Urinary bladder (tissue), 4 donors: Measurements from ENCODE around the gene RXRA. TPM values are rescaled to one million over a fixed set of nuclear protein-coding genes. Genes with fewer than 3 reads are reported as not detected.

Experiments
- DNase-seq: peaks from one replicate; pipeline ENCODE4 v3.0.0-alpha.2; 2015; ENCODE audit errors: extremely low spot score
- H3K27ac ChIP-seq: one replicate; pipeline ENCODE4 v1.5.1; 2013; ENCODE audit warnings: low read depth, mild to moderate bottlenecking, moderate library complexity
- H3K36me3 ChIP-seq: one replicate; pipeline ENCODE4 v1.6.1; 2013; ENCODE audit warnings: mild to moderate bottlenecking, moderate library complexity; ENCODE audit not compliant: insufficient read depth
- H3K4me1 ChIP-seq: one replicate; pipeline ENCODE4 v1.6.1; 2013; ENCODE audit warnings: mild to moderate bottlenecking, moderate library complexity; ENCODE audit not compliant: insufficient read depth
- H3K4me3 ChIP-seq: one replicate; pipeline ENCODE4 v1.5.1; 2013; ENCODE audit warnings: low read depth, low read length
- WGBS: extraction: QIAGEN DNeasy Blood & Tissue Kit; methylation state at CpG from one replicate; pipeline ENCODE4 v1.1.7; 2013; 5-methylcytosine and 5-hydroxymethylcytosine counted together
- polyA plus RNA-seq: library from polyadenylated mRNA; stranded (reverse); fragments of 200-250 nt; gene quantifications from one replicate; pipeline ENCODE4 v1.2.3, GENCODE V29; 2013
- total RNA-seq: library from RNA; depleted of rRNA; stranded (reverse); fragments of >200 nt; gene quantifications from one replicate; pipeline ENCODE4 v1.2.3, GENCODE V29; 2014
- donor health status: healthy with polysubstance abuse.
- donor health status: healthy.

RXRA gene
- total and polyA plus RNA-seq, 2 donors: 19.7 to 70.6 TPM

- WGBS: 88% methylated on average over 22 of the region's 22 CpGs
- DNase-seq: no peak
- Histone ChIP-seq H3K27ac (no peak overlapping the region), H3K4me1 (no peaks in the 10 kb centered on the region), H3K4me3 (no peak overlapping the region), H3K36me3 (no peaks in the 10 kb centered on the region)
Measured at GRCh38 chr9:134320126-134320867, 6.0 kb upstream of the RXRA start.

GRCh38 chr9:134320868-134321471, 5.3 kb upstream of the RXRA start:
- no peak for DNase-seq
- no peak overlapping the region for H3K4me3 ChIP-seq
- no peaks in the 10 kb centered on the region for H3K36me3 ChIP-seq
- H3K4me1 ChIP-seq: no peaks in the 10 kb centered on the region
- 63% methylated on average over 22 of the region's 22 CpGs for WGBS
- no peak overlapping the region for H3K27ac ChIP-seq

GRCh38 chr9:134321531-134321930, 4.7 kb upstream of the RXRA start:
- H3K27ac ChIP-seq: no peak overlapping the region
- H3K4me1 ChIP-seq: no peaks in the 10 kb centered on the region
- H3K36me3 ChIP-seq: no peaks in the 10 kb centered on the region
- no peak overlapping the region for H3K4me3 ChIP-seq
- 76% methylated on average over 10 of the region's 10 CpGs for WGBS
- DNase-seq: no peak

GRCh38 chr9:134321946-134322741, 4.1 kb upstream of the RXRA start:
- no peaks in the 10 kb centered on the region for H3K4me1 ChIP-seq
- no peak for DNase-seq
- H3K4me3 ChIP-seq: no peak overlapping the region
- WGBS: 93% methylated on average over 19 of the region's 19 CpGs
- no peak overlapping the region for H3K27ac ChIP-seq
- no peaks in the 10 kb centered on the region for H3K36me3 ChIP-seq

- no peak overlapping the region for H3K27ac ChIP-seq
- H3K4me1 ChIP-seq: no peaks in the 10 kb centered on the region
- no peaks in the 10 kb centered on the region for H3K36me3 ChIP-seq
- no peak for DNase-seq
- no peak overlapping the region for H3K4me3 ChIP-seq
- WGBS: 94% methylated on average over 7 of the region's 7 CpGs
Measured at GRCh38 chr9:134322781-134323241, 3.4 kb upstream of the RXRA start.

- Histone ChIP-seq H3K4me1 (no peaks in the 10 kb centered on the region), H3K4me3 (no peak overlapping the region), H3K27ac (no peak overlapping the region), H3K36me3 (no peaks in the 10 kb centered on the region)
- 81% methylated on average over 20 of the region's 20 CpGs for WGBS
- DNase-seq: no peak
Measured at GRCh38 chr9:134323741-134324358, 2.4 kb upstream of the RXRA start.

- peak overlapping the region; percentile 82 for H3K4me3 ChIP-seq
- peak overlapping the region; percentile 92 for H3K27ac ChIP-seq
- no peak for DNase-seq
- no peaks in the 10 kb centered on the region for H3K36me3 ChIP-seq
- peaks cover under 1% of the 10 kb centered on the region for H3K4me1 ChIP-seq
- 83% methylated on average over 17 of the region's 17 CpGs for WGBS
Measured at GRCh38 chr9:134324359-134325095, 1.7 kb upstream of the RXRA start.

- DNase-seq: no peak
- peak overlapping the region; percentile 92 for H3K27ac ChIP-seq
- H3K4me3 ChIP-seq: peak overlapping the region; percentile 82
- H3K4me1 ChIP-seq: peaks cover 3% of the 10 kb centered on the region
- 7% methylated on average over 63 of the region's 63 CpGs for WGBS
- H3K36me3 ChIP-seq: no peaks in the 10 kb centered on the region
Measured at GRCh38 chr9:134325096-134325812, 1.0 kb upstream of the RXRA start.

GRCh38 chr9:134326724-134327601, 708 bp downstream of the RXRA start:
- Histone ChIP-seq H3K27ac (peak overlapping the region; percentile 84), H3K4me3 (peak overlapping the region; percentile 82), H3K4me1 (peaks cover 3% of the 10 kb centered on the region), H3K36me3 (no peaks in the 10 kb centered on the region)
- under 1% methylated on average over 77 of the region's 83 CpGs for WGBS
- no peak for DNase-seq

GRCh38 chr9:134327671-134328231, 1.5 kb downstream of the RXRA start:
- 39% methylated on average over 10 of the region's 10 CpGs for WGBS
- H3K27ac ChIP-seq: peak overlapping the region; percentile 78
- no peaks in the 10 kb centered on the region for H3K36me3 ChIP-seq
- peak overlapping the region; percentile 82 for H3K4me3 ChIP-seq
- DNase-seq: no peak
- peaks cover 3% of the 10 kb centered on the region for H3K4me1 ChIP-seq

GRCh38 chr9:134328341-134328840, 2.1 kb downstream of the RXRA start:
- WGBS: 12% methylated on average over 16 of the region's 16 CpGs
- H3K4me3 ChIP-seq: peak overlapping the region; percentile 82
- no peaks in the 10 kb centered on the region for H3K36me3 ChIP-seq
- peak overlapping the region; percentile 82 for H3K27ac ChIP-seq
- DNase-seq: no peak
- H3K4me1 ChIP-seq: peaks cover 6% of the 10 kb centered on the region
